GM12891 (cell line): Measurements from ENCODE around the gene NCOR1.

Source experiments
- POLR2A ChIP-seq: IDR thresholded peaks from 2 replicates; pipeline ENCODE4 v1.6.1; 2011; ENCODE audit warnings: low read depth, low read length, control low read depth
- POLR2AphosphoS5 ChIP-seq: IDR thresholded peaks from 2 replicates; pipeline ENCODE4 v1.6.1; 2011; ENCODE audit warnings: low read depth, low read length, control low read depth
- TAF1 ChIP-seq: IDR thresholded peaks from 2 replicates; pipeline ENCODE4 v1.6.1; 2011; ENCODE audit warnings: low read depth, low read length, control low read depth

DNA sequence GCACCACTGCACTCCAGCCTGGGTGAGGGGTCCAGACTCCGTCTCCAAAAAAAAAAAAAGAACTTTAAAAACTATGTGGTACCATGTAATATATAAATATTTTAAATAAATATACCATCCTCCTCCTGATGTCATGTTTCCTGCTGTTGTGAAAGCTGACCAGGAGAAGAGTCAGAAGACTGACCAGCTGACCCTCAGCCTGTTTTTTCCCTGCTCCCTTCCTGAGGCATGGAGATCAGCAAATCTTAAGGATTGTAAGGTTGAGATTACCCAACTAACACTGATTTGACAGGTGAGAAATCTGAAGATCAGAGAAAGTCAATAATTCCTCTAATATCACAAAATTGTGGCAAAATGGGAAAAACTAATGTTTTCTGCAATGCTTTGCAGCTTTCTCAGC lies 18.1 kb downstream of the NCOR1 start:
- TF ChIP-seq POLR2A (no peak), TAF1 (no peak), POLR2AphosphoS5 (no peak)
